ENCODE measurements around the gene PRDM5. TPM values are rescaled to one million over a fixed set of nuclear protein-coding genes. Genes with fewer than 3 reads are reported as not detected.
A peak's percentile ranks its signal among the peaks of the same experiment; 100 is the strongest.

PRDM5 gene
- total RNA-seq (10 to 100 TPM; 19.1 to 21.9 TPM), polyA plus RNA-seq (ENCODE audit: insufficient read depth, low read depth, low replicate concordance) (8.2 TPM)
- long read RNA-seq, donor 1, full-length matches to known transcripts: 3 of 3 reads
- long read RNA-seq, donor 1, partial matches to known transcripts: 0 of 3 reads
- long read RNA-seq, donor 1, other reads (novel, unspliced or antisense): 0 of 3 reads
- long read RNA-seq, donor 2: 0 reads

DNA sequence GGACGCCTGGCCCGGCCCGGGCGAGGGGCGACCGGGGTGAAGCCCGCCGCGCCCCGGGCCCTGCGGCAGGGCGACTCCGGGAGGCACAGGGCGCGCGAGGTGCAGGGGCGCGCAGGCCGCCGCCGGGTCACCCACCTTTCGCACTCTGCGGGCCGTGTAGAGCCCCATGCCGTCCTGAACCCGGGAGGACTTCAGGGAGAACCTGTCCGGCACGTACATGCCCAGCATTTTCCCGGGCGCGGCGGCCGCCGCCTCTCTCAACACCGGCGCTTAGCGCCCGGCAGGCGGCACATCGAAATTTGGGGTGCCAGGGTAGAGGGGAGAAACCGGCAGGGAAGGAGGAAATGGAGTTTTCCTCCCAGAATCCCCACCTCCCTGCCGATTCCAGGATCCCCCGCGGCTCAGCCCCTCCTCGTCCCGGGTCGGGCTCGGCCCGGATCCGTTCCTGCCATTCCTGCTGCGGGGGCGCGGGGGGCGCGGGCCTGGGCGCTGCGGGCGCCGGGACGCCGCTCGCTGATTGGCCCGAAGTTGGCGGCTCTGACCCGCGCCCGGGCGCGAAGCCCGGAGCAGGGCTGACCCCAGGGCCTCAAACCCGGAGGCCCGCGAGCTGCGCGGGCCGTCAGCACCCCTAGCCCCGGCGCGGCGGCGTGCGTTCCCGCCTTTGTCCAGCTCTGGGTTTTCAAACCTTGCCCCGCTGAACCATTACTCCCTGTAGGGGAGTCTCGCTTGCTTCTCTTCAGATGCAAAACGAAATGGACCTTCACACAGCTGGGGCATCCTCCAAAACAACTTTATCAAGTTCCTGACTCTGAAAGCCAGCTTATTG lies at the start of gene PRDM5:
PRDM5 (minus strand) TSS at position 346 of the 826 bp plus-strand sequence; CDS start at position 228, 118 bp downstream.
- DNase-seq: peak; percentile 66
- Histone ChIP-seq H3K4me1 (peaks cover 17% of the 10 kb centered on the region), H3K4me3 (peak within 1 kb of the TSS; percentile 75 to 87), H3K27me3 (no peaks in the 10 kb centered on the region), H3K9me3 (no peaks in the 10 kb centered on the region), H3K36me3 (ENCODE audit: low read depth, missing control alignments) (no peaks in the 10 kb centered on the region), H3K27ac (peak within 1 kb of the TSS; percentile 93 to 95)
- 0% methylated on average over 3 to 71 of the region's 86 CpGs for WGBS, 2 donors
- intact Hi-C loops (cut with DNase I; ENCODE audit: low total_unique reads): no loop called here
- TF ChIP-seq POLR2A (IDR thresholded peaks at IDR 0.05): no peak
- TF ChIP-seq, protein P1, sequence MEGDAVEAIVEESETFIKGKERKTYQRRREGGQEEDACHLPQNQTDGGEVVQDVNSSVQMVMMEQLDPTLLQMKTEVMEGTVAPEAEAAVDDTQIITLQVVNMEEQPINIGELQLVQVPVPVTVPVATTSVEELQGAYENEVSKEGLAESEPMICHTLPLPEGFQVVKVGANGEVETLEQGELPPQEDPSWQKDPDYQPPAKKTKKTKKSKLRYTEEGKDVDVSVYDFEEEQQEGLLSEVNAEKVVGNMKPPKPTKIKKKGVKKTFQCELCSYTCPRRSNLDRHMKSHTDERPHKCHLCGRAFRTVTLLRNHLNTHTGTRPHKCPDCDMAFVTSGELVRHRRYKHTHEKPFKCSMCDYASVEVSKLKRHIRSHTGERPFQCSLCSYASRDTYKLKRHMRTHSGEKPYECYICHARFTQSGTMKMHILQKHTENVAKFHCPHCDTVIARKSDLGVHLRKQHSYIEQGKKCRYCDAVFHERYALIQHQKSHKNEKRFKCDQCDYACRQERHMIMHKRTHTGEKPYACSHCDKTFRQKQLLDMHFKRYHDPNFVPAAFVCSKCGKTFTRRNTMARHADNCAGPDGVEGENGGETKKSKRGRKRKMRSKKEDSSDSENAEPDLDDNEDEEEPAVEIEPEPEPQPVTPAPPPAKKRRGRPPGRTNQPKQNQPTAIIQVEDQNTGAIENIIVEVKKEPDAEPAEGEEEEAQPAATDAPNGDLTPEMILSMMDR (IDR thresholded peaks at IDR 0.05): peak in 1 of 3 experiments; percentile 15

DNA sequence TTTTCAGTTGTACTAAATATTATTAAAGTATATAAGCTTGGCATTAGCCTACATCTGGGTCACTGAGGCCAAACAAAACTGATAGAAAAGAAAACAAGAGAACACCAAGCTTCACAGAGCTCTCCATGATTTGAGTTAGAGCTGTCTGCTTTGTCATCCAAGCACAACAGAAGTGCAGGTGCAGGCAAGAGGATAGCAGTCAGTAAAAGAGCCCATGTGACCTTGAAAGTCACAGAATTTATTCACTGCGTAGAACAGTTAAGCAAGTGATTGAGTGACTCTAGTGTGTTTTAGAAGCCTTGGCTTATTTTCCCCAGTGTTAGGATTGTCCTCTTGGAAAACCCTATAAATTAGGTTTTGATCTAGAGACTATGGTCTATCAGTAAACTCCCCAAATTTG lies 49.4 kb upstream of the PRDM5 start:
- WGBS, 2 donors: 17 to 29% methylated on average over 1 of the region's 1 CpG
- H3K4me3 ChIP-seq: no peak overlapping the region

DNA sequence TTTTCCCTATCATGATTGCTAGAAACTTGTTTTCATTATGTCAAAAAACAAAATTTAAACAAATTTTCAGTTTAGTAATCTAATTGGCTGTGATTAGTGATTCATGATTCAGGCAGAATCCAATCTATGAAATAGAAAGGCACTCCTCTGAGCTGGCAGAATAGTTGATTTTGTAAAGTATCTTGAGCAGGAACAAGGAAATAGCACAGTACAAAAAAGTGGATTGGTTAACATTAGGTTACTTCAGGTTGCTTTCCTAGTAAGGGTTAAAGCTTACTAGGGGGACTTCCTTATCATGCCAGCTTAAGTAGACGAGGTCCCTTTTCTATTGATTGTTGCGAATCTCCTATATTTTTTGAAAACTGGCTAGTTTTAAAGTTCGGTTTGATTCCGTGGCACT lies 43.4 kb upstream of the PRDM5 start:
- intact Hi-C loops (cut with DNase I; ENCODE audit: low total_unique reads): no loop called here
- no peaks in the 10 kb centered on the region for H3K36me3 ChIP-seq (ENCODE audit: low read depth, missing control alignments)

More for the DNA sequence above, 49.4 kb upstream of the PRDM5 start:
- Histone ChIP-seq H3K27ac (no peak overlapping the region), H3K4me1 (no peaks in the 10 kb centered on the region), H3K27me3 (no peaks in the 10 kb centered on the region), H3K36me3 (ENCODE audit: low read depth, missing control alignments) (no peaks in the 10 kb centered on the region), H3K9me3 (no peaks in the 10 kb centered on the region)
- TF ChIP-seq POLR2A (IDR thresholded peaks at IDR 0.05): no peak
- TF ChIP-seq, protein P1 (IDR thresholded peaks at IDR 0.05): no peak
- intact Hi-C loops (cut with DNase I; ENCODE audit: low total_unique reads): no loop called here
- DNase-seq: no peak

DNA sequence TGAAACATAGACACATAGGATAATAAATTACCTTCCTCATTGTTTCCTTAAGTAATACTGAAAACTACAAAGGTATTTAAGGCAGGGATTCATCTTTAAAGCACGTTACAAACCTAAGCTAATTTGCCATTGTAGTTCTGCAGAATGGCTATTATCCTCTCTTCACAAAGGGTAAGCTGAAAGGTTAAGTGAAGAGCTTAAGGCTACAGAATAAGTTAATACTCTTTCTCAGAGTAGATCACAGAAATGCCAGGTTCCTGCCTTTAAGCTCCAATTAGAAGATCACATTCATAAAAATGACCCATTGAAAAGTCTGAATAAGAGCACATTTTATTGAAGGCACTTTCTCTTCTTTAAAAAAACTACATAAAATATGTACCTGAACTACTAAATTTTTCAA lies 42.1 kb upstream of the PRDM5 start:
- TF ChIP-seq, protein P1 (IDR thresholded peaks at IDR 0.05): no peak
- no peak for TF ChIP-seq POLR2A (IDR thresholded peaks at IDR 0.05)
- intact Hi-C loops (cut with DNase I; ENCODE audit: low total_unique reads): no loop called here
- H3K36me3 ChIP-seq (ENCODE audit: low read depth, missing control alignments): no peaks in the 10 kb centered on the region
- no peaks in the 10 kb centered on the region for H3K27me3 ChIP-seq
- H3K9me3 ChIP-seq: no peaks in the 10 kb centered on the region
- DNase-seq: no peak
- no peaks in the 10 kb centered on the region for H3K4me1 ChIP-seq
- WGBS, 2 donors: 61 to 64% methylated on average over 1 of the region's 1 CpG
- H3K4me3 ChIP-seq: no peak overlapping the region
- H3K27ac ChIP-seq: no peak overlapping the region

More for the DNA sequence above, 43.4 kb upstream of the PRDM5 start:
- H3K4me1 ChIP-seq: no peaks in the 10 kb centered on the region
- H3K27ac ChIP-seq: no peak overlapping the region
- 66 to 74% methylated on average over 4 of the region's 4 CpGs for WGBS, 2 donors
- no peaks in the 10 kb centered on the region for H3K27me3 ChIP-seq
- H3K9me3 ChIP-seq: no peaks in the 10 kb centered on the region
- DNase-seq: no peak
- TF ChIP-seq, protein P1 (IDR thresholded peaks at IDR 0.05): no peak
- TF ChIP-seq POLR2A (IDR thresholded peaks at IDR 0.05): no peak
- no peak overlapping the region for H3K4me3 ChIP-seq

All from testis (tissue), 5 donors.